Fibroblast of lung (primary cell): ENCODE results near the gene ATP8A1.

Source experiments
- EZH2 ChIP-seq: IDR thresholded peaks from 2 replicates; pipeline ENCODE4 v1.5.1; 2012; ENCODE audit warnings: low read length, control low read depth, mild to moderate bottlenecking; ENCODE audit errors: missing control alignments
- TF ChIP-seq, protein P1 (sequence below), 2 donors: IDR thresholded peaks in 1 of 2; conservative IDR thresholded peaks in 1 of 2; 1 replicate in 1 of 2; 2 replicates in 1 of 2; pipeline ENCODE4 v1.5.1; 2011 to 2012; ENCODE audit warnings: low read length in 2 of 2, control low read depth in 1 of 2, inconsistent platforms in 1 of 2, low read depth in 1 of 2, mild to moderate bottlenecking in 1 of 2

DNA sequence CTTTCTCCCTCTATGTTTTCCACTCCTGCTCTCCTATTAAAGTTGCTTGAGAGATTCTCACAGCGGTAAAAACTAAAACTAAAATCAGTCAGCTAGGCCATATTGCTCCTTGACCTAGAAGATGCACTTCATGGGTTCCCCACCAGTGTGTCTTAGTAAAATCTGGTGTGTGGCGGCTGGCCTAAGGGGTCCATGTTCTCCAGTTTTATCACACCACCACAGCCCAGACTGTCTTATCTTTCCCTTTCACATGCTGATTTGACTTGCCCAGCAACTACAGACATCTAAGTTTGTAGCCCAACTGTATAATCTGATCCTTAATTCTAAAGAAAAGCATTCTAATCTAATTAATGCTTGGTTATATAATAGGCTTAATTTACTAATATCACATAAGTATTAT, 68.0 kb downstream of the ATP8A1 start:
- TF ChIP-seq, protein P1, sequence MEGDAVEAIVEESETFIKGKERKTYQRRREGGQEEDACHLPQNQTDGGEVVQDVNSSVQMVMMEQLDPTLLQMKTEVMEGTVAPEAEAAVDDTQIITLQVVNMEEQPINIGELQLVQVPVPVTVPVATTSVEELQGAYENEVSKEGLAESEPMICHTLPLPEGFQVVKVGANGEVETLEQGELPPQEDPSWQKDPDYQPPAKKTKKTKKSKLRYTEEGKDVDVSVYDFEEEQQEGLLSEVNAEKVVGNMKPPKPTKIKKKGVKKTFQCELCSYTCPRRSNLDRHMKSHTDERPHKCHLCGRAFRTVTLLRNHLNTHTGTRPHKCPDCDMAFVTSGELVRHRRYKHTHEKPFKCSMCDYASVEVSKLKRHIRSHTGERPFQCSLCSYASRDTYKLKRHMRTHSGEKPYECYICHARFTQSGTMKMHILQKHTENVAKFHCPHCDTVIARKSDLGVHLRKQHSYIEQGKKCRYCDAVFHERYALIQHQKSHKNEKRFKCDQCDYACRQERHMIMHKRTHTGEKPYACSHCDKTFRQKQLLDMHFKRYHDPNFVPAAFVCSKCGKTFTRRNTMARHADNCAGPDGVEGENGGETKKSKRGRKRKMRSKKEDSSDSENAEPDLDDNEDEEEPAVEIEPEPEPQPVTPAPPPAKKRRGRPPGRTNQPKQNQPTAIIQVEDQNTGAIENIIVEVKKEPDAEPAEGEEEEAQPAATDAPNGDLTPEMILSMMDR (conservative IDR thresholded peaks at IDR 0.05 in 1 of 2, IDR thresholded peaks at IDR 0.05 in 1 of 2; ENCODE audit: low read depth in 1 of 2, low read length in 2 of 2) = no peak
- TF ChIP-seq EZH2 = no peak
